Embryonic facial prominence (tissue), 1 donor: ENCODE data around the gene RAB31.
"Not testable (repeated sequence)": the region's sequence is repeated elsewhere in the genome, so short reads cannot be mapped to it uniquely, and the experiment has no call there.

ENCODE experiments used
- DNase-seq: peaks from one replicate; pipeline ENCODE4 v3.0.0-alpha.2; 2016; ENCODE audit errors: extremely low spot score

RAB31 gene

DNA sequence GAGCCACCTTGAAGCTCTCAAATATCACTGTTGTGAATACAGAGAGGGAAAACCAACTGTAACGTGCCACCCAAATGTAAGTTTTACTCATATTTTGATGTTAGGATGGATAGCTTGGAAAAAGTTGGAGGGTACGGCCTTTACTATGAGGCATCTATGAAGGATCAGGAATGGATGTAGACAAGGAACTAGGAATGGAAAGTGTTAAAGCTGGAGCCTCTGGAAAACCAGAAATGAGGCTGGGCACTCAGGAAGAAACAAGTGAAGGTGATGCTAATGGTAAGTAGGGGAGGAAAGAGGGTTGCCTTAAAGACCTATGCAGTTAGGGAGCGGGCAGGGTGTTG is 177.9 kb downstream of the RAB31 start:
- no peak for DNase-seq

DNA sequence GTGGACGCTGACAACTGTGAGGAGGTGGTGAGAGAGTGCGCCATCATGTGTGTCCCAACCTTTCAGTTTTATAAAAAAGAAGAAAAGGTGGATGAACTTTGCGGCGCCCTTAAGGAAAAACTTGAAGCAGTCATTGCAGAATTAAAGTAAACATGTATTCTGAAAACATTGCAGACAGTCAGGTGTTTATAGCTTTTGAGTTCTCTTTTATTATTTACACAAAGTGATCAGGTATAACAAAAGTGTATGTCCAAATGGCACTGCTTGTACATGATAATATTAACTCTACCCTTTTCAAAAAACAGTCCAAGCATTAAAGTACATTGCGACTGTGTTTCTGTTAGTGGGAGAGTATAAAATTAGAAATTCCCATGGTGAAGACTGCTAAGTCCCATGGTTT is 179.9 kb downstream of the RAB31 start:
- DNase-seq = no peak

DNA sequence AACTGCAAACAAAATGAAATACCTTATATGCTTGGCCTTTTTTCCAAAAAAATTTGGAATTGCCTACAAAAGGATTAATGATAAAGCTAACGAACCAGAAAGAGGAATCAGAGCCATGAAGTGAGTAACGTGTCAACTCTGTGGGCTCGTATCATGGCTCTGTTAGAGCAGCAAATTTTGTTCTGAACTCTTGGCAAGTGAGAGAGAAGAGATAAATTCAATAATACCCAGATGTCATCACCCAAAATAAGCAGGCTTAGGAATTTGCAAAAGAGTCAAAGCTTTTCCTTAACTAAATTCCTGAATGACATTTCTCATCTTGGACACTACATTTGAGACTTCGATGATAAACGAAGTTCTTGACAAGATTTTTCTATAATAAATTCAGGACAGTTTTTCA is 182.1 kb downstream of the RAB31 start:
- DNase-seq = no peak

DNA sequence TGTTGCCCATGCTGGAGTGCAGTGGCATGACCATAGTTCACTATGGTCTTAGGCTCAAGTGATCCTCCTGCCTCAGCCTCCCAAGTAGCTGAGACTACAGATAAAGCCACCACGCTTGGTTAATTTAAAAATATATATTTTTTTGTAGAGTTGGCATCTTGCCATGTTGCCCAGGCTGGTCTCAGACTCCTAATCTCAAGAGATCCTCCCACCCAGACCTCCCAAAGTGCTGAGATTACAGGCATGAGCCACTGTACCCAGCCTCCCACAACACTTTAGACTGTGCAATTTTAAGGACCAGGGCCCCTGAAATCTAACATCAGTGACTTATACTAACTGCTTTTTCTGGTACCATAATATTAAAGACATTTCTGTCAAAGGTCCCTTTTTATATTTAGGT is 182.9 kb downstream of the RAB31 start:
- no peak for DNase-seq

DNA sequence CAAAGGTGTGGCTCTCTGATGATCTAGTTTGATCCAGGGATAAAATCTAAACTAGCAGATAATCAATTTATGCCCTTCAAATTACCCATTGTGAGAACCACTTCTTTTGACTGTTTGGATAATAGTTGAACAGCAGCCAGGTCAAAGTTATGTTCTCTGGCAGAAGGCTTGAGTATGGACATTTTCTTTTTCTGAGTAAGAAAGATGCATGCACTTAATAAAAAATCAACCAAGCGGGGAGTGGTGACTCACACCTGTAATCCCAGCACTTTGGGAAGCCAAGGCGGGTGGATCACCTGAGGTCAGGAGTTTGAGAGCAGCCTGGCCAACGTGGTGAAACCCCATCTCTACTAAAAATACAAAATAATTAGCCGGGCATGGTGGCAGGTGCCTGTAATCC is 183.4 kb downstream of the RAB31 start:
- not testable (repeated sequence) for DNase-seq

DNA sequence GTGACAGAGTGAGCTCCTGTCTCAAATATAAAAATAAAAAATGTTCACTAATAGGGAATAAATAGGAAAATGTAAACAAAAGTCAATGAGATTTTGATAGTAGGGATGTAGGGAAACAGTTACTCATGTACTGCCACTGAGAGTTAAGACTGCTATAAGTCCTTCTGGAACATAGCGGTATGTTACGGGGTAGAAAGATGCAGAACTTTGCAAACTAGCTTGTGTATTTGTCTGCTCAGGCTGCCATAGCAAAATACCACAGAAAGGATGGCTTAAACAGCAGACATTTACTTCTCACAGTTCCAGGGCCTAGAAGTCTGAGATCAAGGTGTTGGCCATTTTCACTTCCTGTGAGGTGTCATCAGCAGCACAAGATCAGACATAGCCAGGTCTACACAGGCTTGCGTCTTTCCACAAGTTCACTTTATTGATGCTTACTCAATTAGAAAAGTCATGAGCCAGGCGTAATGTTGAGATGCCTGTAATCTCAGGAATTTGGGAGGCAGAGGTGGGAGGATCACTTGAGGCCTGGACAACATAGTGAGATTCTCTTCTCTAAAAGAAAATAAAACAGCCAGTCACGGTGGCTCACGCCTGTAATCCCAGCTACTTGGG is 186.5 kb downstream of the RAB31 start:
- DNase-seq = no peak

DNA sequence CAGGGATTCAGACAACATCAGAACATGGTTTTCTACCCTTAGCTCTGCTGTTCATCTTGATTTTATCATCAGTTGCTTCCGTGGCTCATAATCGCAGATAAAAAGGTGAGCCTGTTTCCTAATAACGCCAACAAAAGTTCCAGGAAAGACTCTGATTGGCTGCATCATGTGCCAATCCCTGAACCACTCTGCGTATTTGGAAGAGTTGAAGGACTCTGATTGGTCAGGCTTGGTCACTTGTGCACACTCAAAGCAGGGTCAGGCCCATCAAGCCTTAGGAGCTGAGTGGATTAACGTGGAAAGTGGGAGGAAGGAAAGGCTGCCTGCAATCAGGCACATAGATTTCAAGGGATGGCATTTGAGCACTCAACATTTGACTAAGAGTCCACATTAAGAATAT is 189.0 kb downstream of the RAB31 start:
- DNase-seq = no peak

DNA sequence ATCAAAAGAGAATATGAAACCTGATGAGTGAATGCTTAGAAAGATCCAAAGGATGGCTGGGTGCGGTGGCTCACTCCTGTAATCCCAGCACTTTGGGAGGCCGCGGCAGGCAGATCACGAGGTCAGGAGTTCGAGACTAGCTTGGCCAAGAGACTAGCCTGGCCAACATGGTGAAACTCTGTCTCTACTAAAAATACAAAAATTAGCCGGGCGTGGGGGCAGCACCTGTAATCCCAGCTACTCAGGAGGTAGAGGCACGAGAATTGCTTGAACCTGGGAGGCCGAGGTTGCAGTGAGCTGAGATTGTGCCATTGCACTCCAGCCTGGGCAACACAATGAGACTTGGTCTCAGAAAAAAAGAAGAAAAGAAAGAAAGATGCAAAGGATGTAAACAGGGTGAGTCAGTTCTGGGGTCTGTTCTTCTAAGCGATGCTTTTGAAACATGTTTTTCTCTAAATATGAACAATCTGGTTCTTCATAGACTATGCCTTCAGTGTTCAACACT is 189.7 kb downstream of the RAB31 start:
- DNase-seq = not testable (repeated sequence)

DNA sequence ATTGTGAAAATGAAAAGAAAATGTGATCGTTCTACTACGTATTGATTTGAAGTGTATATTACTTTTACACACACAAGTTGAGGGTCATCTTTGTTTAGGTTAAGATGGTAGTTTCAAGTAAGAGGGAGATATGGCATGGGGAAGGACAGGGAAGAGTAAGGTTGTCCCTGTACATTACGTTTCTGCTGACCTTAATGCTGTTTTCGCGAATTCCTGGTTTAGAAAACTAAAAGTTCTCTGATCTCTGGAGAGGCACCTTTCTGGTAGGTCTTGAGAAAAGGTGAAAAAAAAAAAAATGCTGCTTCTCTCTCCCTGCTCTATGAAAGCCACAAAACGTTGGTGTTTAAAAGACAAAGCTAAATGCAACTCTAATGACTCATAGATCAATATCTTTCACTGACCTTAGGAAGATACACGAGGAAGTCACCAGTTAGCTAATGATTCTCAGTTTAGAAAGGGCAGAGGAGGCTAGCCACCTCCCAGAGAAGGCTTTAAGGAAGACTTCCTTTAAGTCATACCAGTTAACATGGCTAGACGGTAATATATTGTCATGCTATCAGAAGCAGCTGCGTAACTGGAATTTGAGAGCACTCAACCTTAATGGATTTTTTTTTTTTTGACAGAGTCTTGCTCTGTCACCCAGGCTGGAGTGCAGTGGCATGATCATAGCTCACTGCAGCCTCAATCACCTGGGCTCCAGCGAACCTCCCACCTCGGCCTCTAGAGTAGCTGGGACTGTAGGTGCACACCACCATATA is 190.9 kb downstream of the RAB31 start:
- DNase-seq = no peak

DNA sequence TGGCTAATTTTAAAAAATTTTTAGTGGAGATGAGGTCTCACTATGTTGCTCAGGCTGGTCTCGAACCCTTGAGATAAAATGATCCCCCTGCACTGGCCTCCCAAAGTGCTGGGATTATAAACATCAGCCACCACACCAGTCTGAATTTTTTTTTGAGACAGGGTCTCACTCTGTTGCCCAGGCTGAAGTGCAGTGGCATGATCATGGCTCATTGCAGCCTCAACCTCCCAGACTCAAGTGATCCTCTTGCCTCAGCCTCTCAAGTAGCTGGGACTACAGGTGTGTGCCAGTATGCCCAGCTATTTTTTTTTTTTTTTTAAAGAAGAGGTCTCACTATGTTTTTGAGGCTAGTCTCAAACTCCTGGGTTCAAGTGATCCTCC is 191.4 kb downstream of the RAB31 start:
- not testable (repeated sequence) for DNase-seq

DNA sequence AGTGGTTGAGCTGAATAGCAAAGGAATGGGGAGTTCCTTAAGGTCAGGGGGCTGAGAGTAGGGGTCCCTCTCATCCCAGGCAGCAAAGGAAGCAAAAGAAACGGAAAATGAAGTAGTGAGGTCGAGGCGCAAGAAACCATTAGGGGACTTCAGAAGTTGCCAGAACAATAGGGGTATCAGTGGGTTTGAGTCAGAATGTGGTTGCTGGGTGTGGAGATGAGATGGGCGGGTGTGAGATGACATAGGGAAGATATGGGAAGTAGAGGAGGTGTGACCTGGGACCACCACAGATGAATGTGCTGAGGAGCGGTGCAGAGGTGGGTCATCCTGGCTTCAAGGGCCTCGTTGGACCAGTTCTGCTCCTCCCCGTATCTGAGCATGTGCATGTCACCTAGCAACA is 192.6 kb downstream of the RAB31 start:
- no peak for DNase-seq

DNA sequence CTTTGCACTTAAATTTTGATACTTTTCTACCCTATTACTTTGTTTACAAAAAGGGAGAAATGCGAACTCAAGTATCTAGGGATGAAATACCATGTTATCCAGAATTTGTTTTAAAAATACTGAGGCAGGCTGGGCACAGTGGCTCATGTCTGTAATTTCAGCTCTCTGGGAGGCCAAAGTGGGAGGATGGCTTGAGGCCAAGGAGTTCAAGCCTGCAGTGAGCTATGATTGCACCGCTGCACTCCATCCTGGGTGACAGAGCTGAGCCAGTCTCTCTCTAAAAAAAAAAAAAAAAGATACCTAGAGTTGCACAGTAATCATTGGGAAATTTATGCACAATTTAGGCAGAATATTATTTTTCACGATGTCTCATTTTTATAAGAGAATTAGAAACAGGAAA is 193.3 kb downstream of the RAB31 start:
- no peak for DNase-seq

DNA sequence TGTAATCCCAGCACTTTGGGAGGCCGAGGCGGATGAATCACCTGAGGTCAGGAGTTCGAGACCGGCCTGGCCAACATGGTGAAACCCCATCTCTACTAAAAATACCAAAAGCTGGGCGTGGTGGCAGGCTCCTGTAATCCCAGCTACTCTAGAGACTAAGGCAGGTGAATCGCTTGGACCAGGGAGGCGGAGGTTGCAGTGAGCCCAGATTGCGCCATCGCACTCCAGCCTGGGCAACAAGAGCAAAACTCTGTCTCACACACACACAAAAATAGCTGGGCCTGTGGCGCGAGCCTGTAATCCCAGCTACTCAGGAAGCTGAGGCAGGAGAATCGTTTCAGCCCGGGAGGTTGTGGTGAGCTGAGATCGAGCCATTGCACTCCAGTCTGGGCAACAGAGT is 194.2 kb downstream of the RAB31 start:
- DNase-seq = not testable (repeated sequence)

DNA sequence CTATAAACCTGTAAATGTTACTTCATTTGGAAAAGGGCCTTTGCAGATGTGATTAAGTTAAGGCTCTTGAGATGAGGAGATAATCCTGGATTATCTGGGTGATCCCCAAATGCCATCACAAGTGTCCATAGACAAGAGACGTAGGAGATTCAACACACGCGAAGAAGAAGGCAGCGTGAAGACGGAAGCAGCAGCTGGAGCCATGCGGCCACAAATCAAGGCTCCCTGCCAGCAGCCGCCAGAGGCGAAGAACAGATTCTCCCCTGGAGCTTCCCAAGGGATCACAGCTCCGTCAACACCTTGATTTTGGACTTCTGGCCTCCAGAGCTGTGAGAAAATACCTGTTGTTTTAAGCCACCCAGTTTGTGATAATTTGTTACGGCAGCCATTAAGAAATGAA is 194.7 kb downstream of the RAB31 start:
- no peak for DNase-seq

DNA sequence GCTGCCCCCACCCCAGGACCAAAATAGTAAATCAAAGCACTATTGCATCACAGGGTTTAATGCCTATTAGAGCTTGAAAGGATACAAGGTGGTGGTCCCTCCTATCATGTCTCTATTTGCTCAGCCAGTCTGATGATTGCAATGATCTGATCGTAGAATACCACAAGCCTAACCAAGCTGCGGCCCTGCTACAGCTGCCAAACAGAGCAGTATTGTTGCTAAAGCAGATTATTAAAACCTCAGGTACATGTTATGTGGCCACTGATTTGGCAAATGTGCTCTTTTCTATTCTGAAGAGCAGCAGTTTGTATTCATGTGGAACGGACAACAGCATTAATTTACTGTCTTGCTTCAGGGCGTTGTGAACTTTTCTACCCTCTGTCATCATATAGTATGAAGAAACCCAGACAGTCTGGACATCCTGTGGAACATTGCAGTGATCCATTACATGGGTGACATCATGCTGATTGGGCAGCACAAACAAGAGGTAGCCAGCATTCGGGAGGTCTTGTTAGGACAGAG is 197.4 kb downstream of the RAB31 start:
- DNase-seq = no peak

DNA sequence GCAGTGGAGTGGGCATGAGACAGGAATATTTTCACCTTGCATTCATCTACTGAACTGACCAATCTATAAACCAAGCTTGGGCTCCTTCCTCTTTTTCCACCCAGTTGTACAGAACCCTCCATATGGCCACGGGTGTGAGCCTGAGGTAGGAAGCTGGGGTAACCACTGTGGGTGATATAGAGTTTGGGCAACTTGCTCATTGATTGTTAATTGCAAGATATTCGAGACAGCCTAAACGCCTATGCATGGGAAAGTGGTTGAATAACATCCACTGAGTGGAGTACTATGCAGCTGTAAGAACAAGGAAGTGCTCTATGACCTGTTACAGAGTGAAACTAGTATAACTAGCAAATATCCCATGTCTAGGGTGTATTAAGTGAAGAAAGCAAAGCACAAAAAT is 198.4 kb downstream of the RAB31 start:
- no peak for DNase-seq

DNA sequence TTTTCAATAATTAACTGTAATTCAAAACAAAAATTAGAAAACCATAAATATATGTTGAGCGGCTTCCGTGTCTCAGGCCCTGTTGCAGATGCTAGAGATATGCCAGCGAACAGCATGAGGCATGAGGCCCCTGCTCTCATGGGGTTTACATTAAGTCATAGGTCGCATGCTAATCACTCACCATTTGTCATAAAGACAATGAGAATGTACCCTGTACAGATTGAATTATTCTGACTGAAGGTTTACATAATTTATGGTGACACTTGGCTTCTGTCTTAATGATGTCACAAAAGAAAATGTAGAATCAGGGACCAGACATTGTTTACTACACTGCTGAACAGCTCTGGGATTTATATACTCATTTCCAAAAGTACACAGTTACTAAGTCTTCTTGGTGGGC is 199.8 kb downstream of the RAB31 start:
- DNase-seq = no peak

DNA sequence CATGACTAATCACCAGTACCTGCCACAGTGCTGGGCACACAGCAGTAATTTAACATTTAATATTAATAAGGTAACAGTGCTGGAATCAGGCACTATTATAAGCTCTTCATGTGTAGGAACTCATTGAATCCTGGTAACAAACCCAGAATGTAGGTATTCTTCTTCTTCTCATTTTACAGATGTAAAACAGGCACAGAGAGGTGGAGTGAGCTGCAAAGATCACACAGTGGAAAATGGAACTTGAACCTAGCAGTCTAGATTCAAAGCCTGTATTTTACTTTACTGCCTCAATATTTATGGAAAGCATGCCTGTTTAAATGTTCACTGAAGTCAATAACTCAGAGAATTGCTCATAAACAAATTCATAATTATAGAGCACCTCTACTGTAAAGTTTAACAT is 202.0 kb downstream of the RAB31 start:
- no peak for DNase-seq

DNA sequence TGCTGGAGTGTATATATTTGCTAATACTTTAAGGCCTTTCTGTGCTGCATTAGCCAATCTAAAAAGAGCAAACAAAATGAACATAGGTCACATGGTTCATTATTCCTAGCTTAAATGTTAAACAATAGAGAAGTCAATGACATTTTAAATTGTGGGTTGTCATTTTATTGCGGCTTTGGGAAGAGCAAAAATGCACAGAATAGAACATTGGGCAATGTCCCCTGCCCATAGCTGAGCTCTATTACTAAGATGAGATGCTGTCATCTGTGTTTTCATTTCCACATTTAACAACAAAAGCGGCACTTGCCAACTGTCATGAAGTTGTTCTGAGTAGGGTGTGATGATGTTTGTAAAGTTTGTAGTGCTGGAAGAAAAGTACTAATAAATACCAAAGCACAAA is 202.6 kb downstream of the RAB31 start:
- no peak for DNase-seq

DNA sequence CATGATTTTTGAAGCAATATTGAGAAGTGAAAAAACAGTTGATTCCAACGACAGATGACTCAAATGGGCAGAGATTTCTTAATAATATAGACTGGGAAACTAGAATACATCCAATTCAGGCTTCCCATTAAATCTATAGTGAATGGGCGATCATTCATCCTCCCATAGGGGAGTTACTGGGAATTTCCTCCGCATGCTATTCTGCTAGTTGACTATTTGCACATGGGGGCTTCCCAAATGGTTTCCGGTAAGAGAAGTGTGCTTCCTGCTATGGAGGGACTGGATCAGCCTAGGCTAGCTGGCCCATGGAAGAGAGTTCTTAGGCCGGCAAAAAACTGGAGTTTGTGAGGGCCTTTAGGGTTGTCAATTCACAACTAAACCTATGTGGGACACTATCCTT is 203.1 kb downstream of the RAB31 start:
- no peak for DNase-seq
